GM19239 (cell line): ENCODE data around the gene TNS1.

Experiments
- DNase-seq: peaks from one replicate; pipeline ENCODE4 v3.0.0; 2011; ENCODE audit warnings: low spot score; ENCODE audit not compliant: insufficient read length
- FAIRE-seq: peaks from 2 replicates; lab custom pipeline; 2011; peaks lifted over from hg19 to GRCh38; lab: Jason Lieb, UNC

The TNS1 gene

GRCh38 chr2:218002143-218002844 lies 501 bp downstream of the TNS1 start:
- FAIRE-seq (no peak), DNase-seq (no peak)

- no peak for FAIRE-seq
Observed at GRCh38 chr2:218001629-218002028, 1.2 kb downstream of the TNS1 start.

GRCh38 chr2:218000136-218000535 lies 2.7 kb downstream of the TNS1 start:
- no peak for DNase-seq
- no peak for FAIRE-seq

More at GRCh38 chr2:218001629-218002028, 1.2 kb downstream of the TNS1 start:
- no peak for DNase-seq

- DNase-seq (no peak), FAIRE-seq (no peak)
Observed at GRCh38 chr2:217999595-217999959, 3.2 kb downstream of the TNS1 start.

GRCh38 chr2:217998926-217999594 lies 3.7 kb downstream of the TNS1 start:
- DNase-seq, result no peak
- no peak for FAIRE-seq

GRCh38 chr2:217997510-217997909 lies 5.3 kb downstream of the TNS1 start:
- FAIRE-seq (no peak), DNase-seq (no peak)

- FAIRE-seq (no peak), DNase-seq (no peak)
Observed at GRCh38 chr2:217996361-217996760, 6.4 kb downstream of the TNS1 start.

- FAIRE-seq (no peak), DNase-seq (no peak)
Observed at GRCh38 chr2:217995731-217996231, 7.0 kb downstream of the TNS1 start.

GRCh38 chr2:217994776-217995274 lies 8.0 kb downstream of the TNS1 start:
- FAIRE-seq, result no peak
- no peak for DNase-seq

- FAIRE-seq (peak; percentile 23), DNase-seq (peak; percentile 76)
Observed at GRCh38 chr2:217993817-217994463, 8.9 kb downstream of the TNS1 start.

- FAIRE-seq, result no peak
- no peak for DNase-seq
Observed at GRCh38 chr2:217993138-217993537, 9.7 kb downstream of the TNS1 start.

- FAIRE-seq (no peak), DNase-seq (no peak)
Observed at GRCh38 chr2:217992061-217992460, 10.7 kb downstream of the TNS1 start.

- DNase-seq, result no peak
- no peak for FAIRE-seq
Observed at GRCh38 chr2:217990791-217991465, 11.9 kb downstream of the TNS1 start.

GRCh38 chr2:217990389-217990788 lies 12.4 kb downstream of the TNS1 start:
- no peak for FAIRE-seq
- no peak for DNase-seq

GRCh38 chr2:217989221-217989948 lies 13.4 kb downstream of the TNS1 start:
- no peak for FAIRE-seq
- DNase-seq, result no peak

- DNase-seq, result no peak
- no peak for FAIRE-seq
Observed at GRCh38 chr2:217988840-217989204, 14.0 kb downstream of the TNS1 start.

- peak; percentile 81 for DNase-seq
- peak; percentile 77 for FAIRE-seq
Observed at GRCh38 chr2:217988014-217988839, 14.6 kb downstream of the TNS1 start.

- no peak for FAIRE-seq
- no peak for DNase-seq
Observed at GRCh38 chr2:217987391-217987790, 15.4 kb downstream of the TNS1 start.
